B cell (primary cell): ENCODE results near the gene ITPK1.

Experiments used
- EZH2 ChIP-seq: IDR thresholded peaks from 2 replicates; pipeline ENCODE4 v1.6.1; 2012; ENCODE audit warnings: borderline replicate concordance, low read depth, mild to moderate bottlenecking, moderate library complexity, low read length; ENCODE audit not compliant: insufficient read depth, poor library complexity, severe bottlenecking
- TF ChIP-seq, protein P1 (sequence below): fragments of 200-600 bp; IDR thresholded peaks from one replicate; pipeline ENCODE4 v1.8.0; 2022; ENCODE audit warnings: antibody characterized with exemption, mild to moderate bottlenecking

DNA sequence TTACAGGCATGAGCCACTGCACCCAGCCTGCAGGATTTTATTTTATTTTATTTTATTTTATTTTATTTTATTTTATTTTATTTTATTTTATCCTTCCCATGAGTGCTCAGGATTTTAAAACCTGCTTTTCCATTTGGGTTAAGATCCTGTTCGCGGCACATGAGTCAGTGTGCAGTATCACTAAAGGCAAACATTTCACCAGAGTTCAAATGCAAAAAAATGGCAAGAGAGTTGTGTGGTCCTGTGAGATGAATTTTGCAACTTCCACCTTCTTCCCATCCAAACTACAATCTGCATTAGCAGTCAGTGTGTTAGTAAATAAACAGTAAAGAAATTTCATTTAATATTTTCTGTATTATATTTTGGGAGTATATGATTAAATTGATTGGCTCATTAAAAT is 39.9 kb upstream of the ITPK1 start:
- TF ChIP-seq EZH2 = no peak
- TF ChIP-seq, protein P1, sequence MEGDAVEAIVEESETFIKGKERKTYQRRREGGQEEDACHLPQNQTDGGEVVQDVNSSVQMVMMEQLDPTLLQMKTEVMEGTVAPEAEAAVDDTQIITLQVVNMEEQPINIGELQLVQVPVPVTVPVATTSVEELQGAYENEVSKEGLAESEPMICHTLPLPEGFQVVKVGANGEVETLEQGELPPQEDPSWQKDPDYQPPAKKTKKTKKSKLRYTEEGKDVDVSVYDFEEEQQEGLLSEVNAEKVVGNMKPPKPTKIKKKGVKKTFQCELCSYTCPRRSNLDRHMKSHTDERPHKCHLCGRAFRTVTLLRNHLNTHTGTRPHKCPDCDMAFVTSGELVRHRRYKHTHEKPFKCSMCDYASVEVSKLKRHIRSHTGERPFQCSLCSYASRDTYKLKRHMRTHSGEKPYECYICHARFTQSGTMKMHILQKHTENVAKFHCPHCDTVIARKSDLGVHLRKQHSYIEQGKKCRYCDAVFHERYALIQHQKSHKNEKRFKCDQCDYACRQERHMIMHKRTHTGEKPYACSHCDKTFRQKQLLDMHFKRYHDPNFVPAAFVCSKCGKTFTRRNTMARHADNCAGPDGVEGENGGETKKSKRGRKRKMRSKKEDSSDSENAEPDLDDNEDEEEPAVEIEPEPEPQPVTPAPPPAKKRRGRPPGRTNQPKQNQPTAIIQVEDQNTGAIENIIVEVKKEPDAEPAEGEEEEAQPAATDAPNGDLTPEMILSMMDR = no peak
